H9 (cell line): ENCODE data around the gene ACACA. TPM values are rescaled to one million over a fixed set of nuclear protein-coding genes. Genes with fewer than 3 reads are reported as not detected.
A peak's percentile ranks its signal among the peaks of the same experiment; 100 is the strongest.

Experiments
- DNase-seq: peaks from one replicate; pipeline ENCODE4 v3.0.0-alpha.2; 2017
- H2AFZ ChIP-seq: one replicate; pipeline ENCODE4 v1.6.1; 2013; ENCODE audit warnings: mild to moderate bottlenecking, low read length, control low read depth, moderate library complexity
- H2AK5ac ChIP-seq: 2 replicates; pipeline ENCODE4 v1.6.1; 2013; ENCODE audit warnings: low read length, control low read depth, mixed read lengths; ENCODE audit not compliant: insufficient read length
- H2BK120ac ChIP-seq: one replicate; pipeline ENCODE4 v1.6.1; 2013; ENCODE audit warnings: low read depth, mild to moderate bottlenecking, low read length, control low read depth, inconsistent platforms; ENCODE audit not compliant: poor library complexity, severe bottlenecking
- H2BK12ac ChIP-seq: 2 replicates; pipeline ENCODE4 v1.6.1; 2013; ENCODE audit warnings: low read length, control low read depth, mixed read lengths, low read depth; ENCODE audit not compliant: insufficient read length
- H2BK15ac ChIP-seq: 2 replicates; pipeline ENCODE4 v1.6.1; 2013; ENCODE audit warnings: low read depth, low read length, control low read depth
- H2BK20ac ChIP-seq: one replicate; pipeline ENCODE4 v1.6.1; 2013; ENCODE audit warnings: low read depth, mild to moderate bottlenecking, low read length, control low read depth, inconsistent platforms; ENCODE audit not compliant: poor library complexity, severe bottlenecking
- H2BK5ac ChIP-seq: 2 replicates; pipeline ENCODE4 v1.6.1; 2013; ENCODE audit warnings: low read length, control low read depth, mixed read lengths; ENCODE audit not compliant: insufficient read length
- H3K14ac ChIP-seq: 2 replicates; pipeline ENCODE4 v1.6.1; 2013; ENCODE audit warnings: low read length, control low read depth; ENCODE audit not compliant: insufficient read depth
- H3K18ac ChIP-seq: 2 replicates; pipeline ENCODE4 v1.6.1; 2013; ENCODE audit warnings: low read depth, mild to moderate bottlenecking, mixed read lengths, low read length, control low read depth; ENCODE audit not compliant: insufficient read length
- H3K23ac ChIP-seq: 2 replicates; pipeline ENCODE4 v1.6.1; 2013; ENCODE audit warnings: low read length, control low read depth, mixed read lengths, low read depth; ENCODE audit not compliant: insufficient read length
- H3K23me2 ChIP-seq: 2 replicates; pipeline ENCODE4 v1.6.1; 2013; ENCODE audit warnings: low read depth, mild to moderate bottlenecking, mixed read lengths, low read length, control low read depth; ENCODE audit not compliant: insufficient read length, poor library complexity, severe bottlenecking
- H3K27ac ChIP-seq: 2 replicates; pipeline ENCODE4 v1.5.1; 2013; ENCODE audit warnings: low read length, control low read depth, mixed read lengths, low read depth; ENCODE audit not compliant: insufficient read length
- H3K27me3 ChIP-seq: 2 replicates; pipeline ENCODE4 v1.6.1; 2013; ENCODE audit warnings: low read length, control low read depth, inconsistent platforms; ENCODE audit not compliant: insufficient read depth
- H3K4ac ChIP-seq: 2 replicates; pipeline ENCODE4 v1.6.1; 2013; ENCODE audit warnings: low read depth, mild to moderate bottlenecking, control low read depth, inconsistent platforms, low read length, moderate library complexity
- H3K4me1 ChIP-seq: 2 replicates; pipeline ENCODE4 v1.6.1; 2013; ENCODE audit warnings: low read length, control low read depth, inconsistent platforms; ENCODE audit not compliant: insufficient read depth
- H3K4me2 ChIP-seq: 2 replicates; pipeline ENCODE4 v1.6.1; 2013; ENCODE audit warnings: low read length, control low read depth, mixed read lengths; ENCODE audit not compliant: insufficient read length, insufficient read depth
- H3K56ac ChIP-seq: 2 replicates; pipeline ENCODE4 v1.6.1; 2013; ENCODE audit warnings: low read depth, mild to moderate bottlenecking, mixed read lengths, low read length, control low read depth; ENCODE audit not compliant: insufficient read length
- H3K79me1 ChIP-seq: 2 replicates; pipeline ENCODE4 v1.6.1; 2013; ENCODE audit warnings: low read depth, mild to moderate bottlenecking, moderate library complexity, low read length, control low read depth, inconsistent platforms; ENCODE audit not compliant: insufficient read depth, poor library complexity, severe bottlenecking
- H3K79me2 ChIP-seq: 2 replicates; pipeline ENCODE4 v1.6.1; 2013; ENCODE audit warnings: low read length, control low read depth, inconsistent platforms; ENCODE audit not compliant: insufficient read depth
- H3K9ac ChIP-seq: 2 replicates; pipeline ENCODE4 v1.6.1; 2013; ENCODE audit warnings: low read length, control low read depth, mixed read lengths; ENCODE audit not compliant: insufficient read length; ENCODE audit errors: extremely low read depth
- H3K9me3 ChIP-seq: one replicate; pipeline ENCODE4 v1.6.1; 2013; ENCODE audit warnings: low read depth, low read length, inconsistent platforms; ENCODE audit not compliant: control insufficient read depth
- H3T11ph ChIP-seq: one replicate; pipeline ENCODE4 v1.6.1; 2013; ENCODE audit warnings: mild to moderate bottlenecking, low read length, control low read depth, inconsistent platforms
- H4K20me1 ChIP-seq: one replicate; pipeline ENCODE4 v1.6.1; 2013; ENCODE audit not compliant: control insufficient read depth, insufficient read length, insufficient read depth
- H4K5ac ChIP-seq: 2 replicates; pipeline ENCODE4 v1.6.1; 2013; ENCODE audit warnings: low read depth, mild to moderate bottlenecking, mixed read lengths, low read length, control low read depth; ENCODE audit not compliant: insufficient read length
- H4K8ac ChIP-seq: replicated peaks from 2 replicates; pipeline ENCODE4 v1.6.1; 2013; ENCODE audit warnings: low read length, control low read depth, mixed read lengths, low read depth; ENCODE audit not compliant: insufficient read length
- H4K91ac ChIP-seq: 2 replicates; pipeline ENCODE4 v1.6.1; 2013; ENCODE audit warnings: low read depth, mild to moderate bottlenecking, moderate library complexity, mixed read lengths, low read length, control low read depth; ENCODE audit not compliant: insufficient read length
- H3K27ac Mint-ChIP-seq, 3 experiments: 2 replicates in 2 of 3; 3 replicates in 1 of 3; pipeline ENCODE4 v1.8.0; 2020 to 2021; ENCODE audit warnings: mixed read lengths in 3 of 3, mild to moderate bottlenecking in 1 of 3, moderate library complexity in 1 of 3
- H3K27me3 Mint-ChIP-seq: 2 replicates; pipeline ENCODE4 v1.8.0; 2021; ENCODE audit warnings: low read depth, mild to moderate bottlenecking, moderate library complexity, mixed read lengths
- H3K36me3 Mint-ChIP-seq, 3 experiments: 2 replicates in 2 of 3; 3 replicates in 1 of 3; pipeline ENCODE4 v1.8.0; 2020 to 2021; ENCODE audit warnings: low read depth in 3 of 3, mixed read lengths in 3 of 3; ENCODE audit not compliant: insufficient read depth in 1 of 3
- H3K4me1 Mint-ChIP-seq, 2 experiments: 2 replicates each; pipeline ENCODE4 v1.8.0; 2020; ENCODE audit warnings: mixed read lengths in 2 of 2
- H3K4me3 Mint-ChIP-seq, 2 experiments: 2 replicates in 1 of 2; 3 replicates in 1 of 2; pipeline ENCODE4 v1.8.0; 2020 to 2021; ENCODE audit warnings: mild to moderate bottlenecking in 2 of 2, mixed read lengths in 2 of 2, moderate library complexity in 1 of 2
- H3K9me3 Mint-ChIP-seq, 2 experiments: 2 replicates in 1 of 2; 3 replicates in 1 of 2; pipeline ENCODE4 v1.8.0; 2020; ENCODE audit warnings: mild to moderate bottlenecking in 2 of 2, mixed read lengths in 2 of 2, moderate library complexity in 1 of 2
- CTCF ChIP-seq: fragments of 200-600 bp; sonication (generic); conservative IDR thresholded peaks from 3 replicates; pipeline ENCODE4 v1.8.0; 2021; ENCODE audit warnings: antibody characterized with exemption, mild to moderate bottlenecking
- WGBS: extraction: QIAGEN DNeasy Blood & Tissue Kit; methylation state at CpG from one replicate; pipeline ENCODE4 v1.1.7; 2013; ENCODE audit warnings: missing lambda C conversion rate, low lambda C conversion rate, mixed read lengths; ENCODE audit not compliant: insufficient read length; ENCODE audit errors: extremely low coverage; 5-methylcytosine and 5-hydroxymethylcytosine counted together
- total RNA-seq: library from RNA; stranded (reverse); gene quantifications from 2 replicates; pipeline ENCODE4 v1.2.1, GENCODE V29; 2021

ACACA gene
- total RNA-seq, 1 experiment from 2014 or later: 135 TPM

GRCh38 chr17:37234106-37234505, 172.5 kb downstream of the ACACA start:
- H3K27ac ChIP-seq: no peak overlapping the region

More at GRCh38 chr17:37234106-37234505, 172.5 kb downstream of the ACACA start:
- Histone ChIP-seq H3K14ac (no peak overlapping the region), H2BK15ac (no peak overlapping the region), H4K8ac (no peak overlapping the region), H2BK120ac (no peak overlapping the region), H3K18ac (no peak overlapping the region), H3K4me1 (no peaks in the 10 kb centered on the region), H4K5ac (no peak overlapping the region), H3K9me3 (no peaks in the 10 kb centered on the region), H2BK20ac (no peak overlapping the region), H2BK5ac (no peak overlapping the region), H2AK5ac (no peak overlapping the region), H3K23me2 (no peaks in the 10 kb centered on the region), H3K79me1 (no peaks in the 10 kb centered on the region), H3K56ac (no peak overlapping the region), H4K91ac (no peak overlapping the region), H3T11ph (no peak overlapping the region), H3K79me2 (no peaks in the 10 kb centered on the region), H3K4me2 (no peak overlapping the region), H4K20me1 (no peaks in the 10 kb centered on the region), H2AFZ (no peak overlapping the region), H3K9ac (no peak overlapping the region), H3K27me3 (no peaks in the 10 kb centered on the region; the same call in 1 of the 2 replicates), H3K4ac (no peak overlapping the region), H2BK12ac (no peak overlapping the region), H3K23ac (no peak overlapping the region)
- no peak for DNase-seq
- Mint-ChIP-seq H3K27ac (0 out of 7 replicates have a peak overlapping the region, but pooled peaks of 1 of the 3 experiments have one; percentile 61), H3K27me3 (no peaks in the 10 kb centered on the region), H3K4me1 (peaks cover 5 to 6% of the 10 kb centered on the region in 2 experiments; a peak in 3 of 4 replicates), H3K9me3 (no peaks in the 10 kb centered on the region), H3K36me3 (peaks cover 39 to 74% (median 63%) of the 10 kb centered on the region in 3 experiments), H3K4me3 (no peak overlapping the region)
- TF ChIP-seq CTCF: no peak
- no CpG with 5 or more reads among the region's 1 CpG for WGBS
